Activated B cell treated with CpG ODN at 0.5 μM for 24 hours (primary cell): ENCODE measurements around the gene PPP6R3. TPM values are rescaled to one million over a fixed set of nuclear protein-coding genes. Genes with fewer than 3 reads are reported as not detected.

Experiments
- ATAC-seq: fragments of 200-7000 bp; cut with Tn5 transposase; one replicate; pipeline ENCODE4 v1.10.0; 2021; ENCODE audit warnings: low read depth, mild to moderate bottlenecking, moderate library complexity
- CTCF ChIA-PET: fragments of 350-600 bp; sonication (Branson Sonifier 250); formaldehyde crosslinking; loops from one replicate; lab custom pipeline; 2021; ENCODE audit warnings: antibody characterized with exemption; lab: Charles Lee
- POLR2A ChIA-PET: fragments of 350-600 bp; sonication (Branson Sonifier 250); formaldehyde crosslinking; loops from one replicate; lab custom pipeline; 2021; ENCODE audit warnings: antibody characterized with exemption; lab: Charles Lee
- DNase-seq: peaks from one replicate; pipeline ENCODE4 v3.0.0; 2022
- H3K27ac Mint-ChIP-seq: one replicate; pipeline ENCODE4 v1.8.0; 2020; ENCODE audit warnings: mixed read lengths
- H3K27me3 Mint-ChIP-seq: one replicate; pipeline ENCODE4 v1.8.0; 2021; ENCODE audit warnings: mixed read lengths
- H3K36me3 Mint-ChIP-seq: one replicate; pipeline ENCODE4 v1.8.0; 2021; ENCODE audit warnings: low read depth, mixed read lengths
- H3K4me1 Mint-ChIP-seq: one replicate; pipeline ENCODE4 v1.8.0; 2021; ENCODE audit warnings: mixed read lengths
- H3K4me3 Mint-ChIP-seq: one replicate; pipeline ENCODE4 v1.8.0; 2020; ENCODE audit warnings: mild to moderate bottlenecking, mixed read lengths
- H3K9me3 Mint-ChIP-seq: one replicate; pipeline ENCODE4 v1.8.0; 2020; ENCODE audit warnings: mixed read lengths
- CTCF ChIP-seq: fragments of 200-600 bp; IDR thresholded peaks from one replicate; pipeline ENCODE4 v1.8.0; 2022; ENCODE audit warnings: antibody characterized with exemption, mild to moderate bottlenecking
- intact Hi-C: fragments of 100-400 bp; cut with micrococcal nuclease; formaldehyde crosslinking; loops from one replicate; pipeline ENCODE4 v1.15.1; 2024
- total RNA-seq: library from RNA; stranded (reverse); gene quantifications from 2 replicates; pipeline ENCODE4 v1.2.3, GENCODE V29; 2022

PPP6R3 gene
- total RNA-seq, 1 donor from 2014 or later: 147 TPM

- ATAC-seq: no peak
- H3K27me3 Mint-ChIP-seq: no peaks in the 10 kb centered on the region
- no peak overlapping the region for H3K4me3 Mint-ChIP-seq
- no peaks in the 10 kb centered on the region for H3K9me3 Mint-ChIP-seq
- no peaks in the 10 kb centered on the region for H3K4me1 Mint-ChIP-seq
- no peak for DNase-seq
- no peak for TF ChIP-seq CTCF
- intact Hi-C loops: no loop called here
- peaks cover 92% of the 10 kb centered on the region for H3K36me3 Mint-ChIP-seq
- POLR2A ChIA-PET: no interaction called here
- CTCF ChIA-PET: no interaction called here
- no peak overlapping the region for H3K27ac Mint-ChIP-seq
Measured at GRCh38 chr11:68589547-68590216, 129.1 kb downstream of the PPP6R3 start.

GRCh38 chr11:68591719-68592118 lies 131.2 kb downstream of the PPP6R3 start:
- no peak for ATAC-seq
- TF ChIP-seq CTCF: no peak
- Mint-ChIP-seq H3K27me3 (no peaks in the 10 kb centered on the region), H3K27ac (no peak overlapping the region), H3K4me3 (no peak overlapping the region), H3K36me3 (peaks cover 91% of the 10 kb centered on the region), H3K9me3 (no peaks in the 10 kb centered on the region), H3K4me1 (no peaks in the 10 kb centered on the region)
- POLR2A ChIA-PET: no interaction called here
- no peak for DNase-seq
- intact Hi-C loops: no loop called here
- CTCF ChIA-PET: interaction anchor here (0.7 kb wide), 1 partner anchor 106 kb away, joined by 3 read pairs; no protein-coding TSS in a partner anchor

GRCh38 chr11:68593441-68593840 lies 132.9 kb downstream of the PPP6R3 start:
- TF ChIP-seq CTCF: no peak
- intact Hi-C loops: no loop called here
- Mint-ChIP-seq H3K36me3 (peaks cover 90% of the 10 kb centered on the region), H3K4me3 (no peak overlapping the region), H3K27ac (no peak overlapping the region), H3K4me1 (no peaks in the 10 kb centered on the region), H3K27me3 (no peaks in the 10 kb centered on the region), H3K9me3 (no peaks in the 10 kb centered on the region)
- ChIA-PET CTCF (no interaction called here), POLR2A (no interaction called here)
- DNase-seq (no peak), ATAC-seq (no peak)

- H3K9me3 Mint-ChIP-seq: no peaks in the 10 kb centered on the region
- no peak overlapping the region for H3K4me3 Mint-ChIP-seq
- ChIA-PET CTCF (no interaction called here), POLR2A (no interaction called here)
- H3K36me3 Mint-ChIP-seq: peaks cover 91% of the 10 kb centered on the region
- H3K4me1 Mint-ChIP-seq: no peaks in the 10 kb centered on the region
- no peak for ATAC-seq
- no peak for TF ChIP-seq CTCF
- H3K27me3 Mint-ChIP-seq: no peaks in the 10 kb centered on the region
- intact Hi-C loops: no loop called here
- DNase-seq: no peak
- H3K27ac Mint-ChIP-seq: no peak overlapping the region
Measured at GRCh38 chr11:68594123-68594522, 133.6 kb downstream of the PPP6R3 start.

- Mint-ChIP-seq H3K27ac (no peak overlapping the region), H3K27me3 (no peaks in the 10 kb centered on the region), H3K36me3 (peaks cover 91% of the 10 kb centered on the region), H3K4me1 (no peaks in the 10 kb centered on the region), H3K9me3 (no peaks in the 10 kb centered on the region), H3K4me3 (no peak overlapping the region)
- no peak for TF ChIP-seq CTCF
- DNase-seq: no peak
- POLR2A ChIA-PET: no interaction called here
- ATAC-seq: no peak
- intact Hi-C loops: no loop called here
- CTCF ChIA-PET: interaction anchor here (0.6 kb wide), 1 partner anchor 16 kb away, joined by 3 read pairs; no protein-coding TSS in a partner anchor
Measured at GRCh38 chr11:68596231-68596630, 135.7 kb downstream of the PPP6R3 start.
